Smooth muscle cell (in vitro differentiated cells): ENCODE measurements around the gene PLIN5. TPM values are rescaled to one million over a fixed set of nuclear protein-coding genes. Genes with fewer than 3 reads are reported as not detected.

Source experiments
- DNase-seq: peaks from one replicate; lab custom pipeline; 2025; ENCODE audit not compliant: unreplicated experiment; lab: John Stamatoyannopoulos, UW
- H2AFZ ChIP-seq: fragments of 200-600 bp; sonication (generic); 2 replicates; pipeline ENCODE4 v1.6.0; 2016; ENCODE audit warnings: antibody characterized with exemption, low read depth, mild to moderate bottlenecking
- H3F3A ChIP-seq: fragments of 200-600 bp; sonication (generic); 2 replicates; pipeline ENCODE4 v1.6.0; 2017; ENCODE audit warnings: antibody characterized with exemption, low read depth
- H3K27ac ChIP-seq: fragments of 200-600 bp; sonication (generic); 2 replicates; pipeline ENCODE4 v1.5.1; 2016; ENCODE audit warnings: low read depth, mild to moderate bottlenecking
- H3K27me3 ChIP-seq: fragments of 200-600 bp; sonication (generic); 2 replicates; pipeline ENCODE4 v1.6.1; 2016; ENCODE audit warnings: low read depth, mild to moderate bottlenecking
- H3K36me3 ChIP-seq: fragments of 200-600 bp; sonication (generic); 2 replicates; pipeline ENCODE4 v1.5.1; 2016; ENCODE audit warnings: low read depth
- H3K4me1 ChIP-seq: fragments of 200-600 bp; sonication (generic); 2 replicates; pipeline ENCODE4 v1.5.1; 2016; ENCODE audit warnings: low read depth
- H3K4me2 ChIP-seq: fragments of 200-600 bp; sonication (generic); 2 replicates; pipeline ENCODE4 v1.6.0; 2016; ENCODE audit warnings: mild to moderate bottlenecking
- H3K4me3 ChIP-seq: fragments of 200-600 bp; sonication (generic); 2 replicates; pipeline ENCODE4 v1.5.1; 2016; ENCODE audit warnings: mild to moderate bottlenecking
- H3K79me2 ChIP-seq: fragments of 200-600 bp; sonication (generic); 2 replicates; pipeline ENCODE4 v1.6.0; 2016; ENCODE audit warnings: low read depth, mild to moderate bottlenecking
- H3K9ac ChIP-seq: fragments of 200-600 bp; sonication (generic); 2 replicates; pipeline ENCODE4 v1.6.0; 2016; ENCODE audit warnings: low read depth
- H3K9me3 ChIP-seq: fragments of 200-600 bp; sonication (generic); replicated peaks from 2 replicates; pipeline ENCODE4 v1.5.1; 2016; ENCODE audit warnings: low read depth
- H4K20me1 ChIP-seq: fragments of 200-600 bp; sonication (generic); 2 replicates; pipeline ENCODE4 v1.6.0; 2016; ENCODE audit warnings: low read depth
- CTCF ChIP-seq: fragments of 200-600 bp; sonication (generic); IDR thresholded peaks from 2 replicates; pipeline ENCODE4 v1.5.1; 2017; ENCODE audit warnings: borderline replicate concordance, mild to moderate bottlenecking, antibody characterized with exemption; ENCODE audit not compliant: insufficient read depth, poor library complexity, severe bottlenecking
- WGBS: methylation state at CpG from one replicate; pipeline ENCODE4 v1.1.7; 2016; ENCODE audit warnings: low lambda C conversion rate; 5-methylcytosine and 5-hydroxymethylcytosine counted together
- polyA plus RNA-seq: library from polyadenylated mRNA; unstranded; fragments of >200 nt; fragmentation: Nextera tagmentation; extraction: Ambion mirVana; gene quantifications from 2 replicates; pipeline ENCODE4 v1.2.1, GENCODE V29; 2016
- total RNA-seq: library from RNA; depleted of rRNA; stranded (reverse); fragments of >200 nt; gene quantifications from 2 replicates; pipeline ENCODE4 v1.2.3, GENCODE V29; 2014

Gene PLIN5
- total and polyA plus RNA-seq, 2 experiments from 2014 or later: not detected

GRCh38 chr19:4499855-4500254 lies 35.2 kb downstream of the PLIN5 start:
- H2AFZ ChIP-seq: no peak overlapping the region
- no peaks in the 10 kb centered on the region for H3K36me3 ChIP-seq
- H3K79me2 ChIP-seq: no peaks in the 10 kb centered on the region
- H3K9me3 ChIP-seq: no peaks in the 10 kb centered on the region
- H3F3A ChIP-seq: no peaks in the 10 kb centered on the region
- H3K27me3 ChIP-seq: no peaks in the 10 kb centered on the region
- no peaks in the 10 kb centered on the region for H4K20me1 ChIP-seq
- H3K27ac ChIP-seq: no peak overlapping the region
- WGBS: 95% methylated on average over 15 of the region's 15 CpGs
- no peaks in the 10 kb centered on the region for H3K4me1 ChIP-seq
- no peak overlapping the region for H3K4me3 ChIP-seq
- no peak for DNase-seq
- no peak overlapping the region for H3K4me2 ChIP-seq
- H3K9ac ChIP-seq: no peak overlapping the region
- no peak for TF ChIP-seq CTCF

GRCh38 chr19:4499318-4499717 lies 35.7 kb downstream of the PLIN5 start:
- Histone ChIP-seq H2AFZ (no peak overlapping the region), H3K9ac (no peak overlapping the region), H4K20me1 (no peaks in the 10 kb centered on the region), H3F3A (no peaks in the 10 kb centered on the region), H3K4me2 (no peak overlapping the region), H3K27me3 (no peaks in the 10 kb centered on the region), H3K36me3 (no peaks in the 10 kb centered on the region), H3K9me3 (no peaks in the 10 kb centered on the region), H3K4me1 (no peaks in the 10 kb centered on the region), H3K79me2 (no peaks in the 10 kb centered on the region), H3K4me3 (no peak overlapping the region), H3K27ac (no peak overlapping the region)
- 98% methylated on average over 20 of the region's 23 CpGs for WGBS
- TF ChIP-seq CTCF: no peak
- no peak for DNase-seq

GRCh38 chr19:4498694-4499093 lies 36.3 kb downstream of the PLIN5 start:
- no peaks in the 10 kb centered on the region for H3K4me1 ChIP-seq

More at GRCh38 chr19:4498694-4499093, 36.3 kb downstream of the PLIN5 start:
- Histone ChIP-seq H3K4me2 (no peak overlapping the region), H3K9me3 (no peaks in the 10 kb centered on the region), H2AFZ (no peak overlapping the region), H3K27me3 (no peaks in the 10 kb centered on the region), H4K20me1 (no peaks in the 10 kb centered on the region), H3K4me3 (no peak overlapping the region), H3K79me2 (no peaks in the 10 kb centered on the region), H3F3A (no peaks in the 10 kb centered on the region), H3K9ac (no peak overlapping the region), H3K36me3 (no peaks in the 10 kb centered on the region), H3K27ac (no peak overlapping the region)
- DNase-seq: no peak
- 92% methylated on average over 12 of the region's 12 CpGs for WGBS
- TF ChIP-seq CTCF: no peak
